GM21447 (cell line): Measurements from ENCODE around the gene CHSY3.

Experiments
- ATAC-seq: cut with Tn5 transposase; IDR thresholded peaks from one replicate; pipeline ENCODE4 v1.9.1; 2021; ENCODE audit not compliant: unreplicated experiment

The CHSY3 gene

GRCh38 chr5:129904102-129904666 is at the start of gene CHSY3:
CHSY3 (plus strand) TSS chr5:129904465.
- peak; percentile 57 for ATAC-seq

- no peak for ATAC-seq
Observed at GRCh38 chr5:129856325-129856724, 47.9 kb upstream of the CHSY3 start.

GRCh38 chr5:129857116-129857515 is 47.1 kb upstream of the CHSY3 start:
- ATAC-seq, result no peak

GRCh38 chr5:129858131-129858675 is 46.1 kb upstream of the CHSY3 start:
- no peak for ATAC-seq

- ATAC-seq, result no peak
Observed at GRCh38 chr5:129884322-129884721, 19.9 kb upstream of the CHSY3 start.

GRCh38 chr5:129899454-129899853 is 4.8 kb upstream of the CHSY3 start:
- no peak for ATAC-seq

- ATAC-seq, result no peak
Observed at GRCh38 chr5:129902816-129903215, 1.4 kb upstream of the CHSY3 start.

- no peak for ATAC-seq
Observed at GRCh38 chr5:129903466-129904101, 681 bp upstream of the CHSY3 start.

- ATAC-seq, result peak; percentile 31
Observed at GRCh38 chr5:129904667-129905472, 605 bp downstream of the CHSY3 start.

GRCh38 chr5:129905473-129906176 is 1.4 kb downstream of the CHSY3 start:
- ATAC-seq, result no peak

GRCh38 chr5:129906177-129906887 is 2.1 kb downstream of the CHSY3 start:
- no peak for ATAC-seq

- no peak for ATAC-seq
Observed at GRCh38 chr5:129909225-129909624, 5.0 kb downstream of the CHSY3 start.

GRCh38 chr5:129912601-129913255 is 8.5 kb downstream of the CHSY3 start:
- ATAC-seq, result no peak

- no peak for ATAC-seq
Observed at GRCh38 chr5:129915415-129915814, 11.2 kb downstream of the CHSY3 start.

GRCh38 chr5:129917224-129917623 is 13.0 kb downstream of the CHSY3 start:
- ATAC-seq, result no peak

GRCh38 chr5:129921204-129921603 is 16.9 kb downstream of the CHSY3 start:
- no peak for ATAC-seq

- ATAC-seq, result no peak
Observed at GRCh38 chr5:129930221-129930620, 26.0 kb downstream of the CHSY3 start.

- ATAC-seq, result no peak
Observed at GRCh38 chr5:129935626-129936025, 31.4 kb downstream of the CHSY3 start.

GRCh38 chr5:129938077-129938476 is 33.8 kb downstream of the CHSY3 start:
- ATAC-seq, result no peak

- ATAC-seq, result no peak
Observed at GRCh38 chr5:129943936-129944335, 39.7 kb downstream of the CHSY3 start.
